HepG2 (cell line): ENCODE data around the gene ABCA2. TPM values are rescaled to one million over a fixed set of nuclear protein-coding genes. Genes with fewer than 3 reads are reported as not detected.

Source experiments
- AKAP8 ChIP-seq: sonication (generic); formaldehyde crosslinking; IDR thresholded peaks from 2 replicates; pipeline ENCODE4 v1.5.1; 2020; ENCODE audit warnings: mild to moderate bottlenecking, missing genetic modification reagents
- CREB3 ChIP-seq: sonication (generic); formaldehyde crosslinking; IDR thresholded peaks from 2 replicates; pipeline ENCODE4 v1.5.0; 2020; ENCODE audit warnings: missing genetic modification reagents
- EHMT2 ChIP-seq: fragments of 200-600 bp; sonication (generic); IDR thresholded peaks from 2 replicates; pipeline ENCODE4 v1.7.0; 2017; ENCODE audit warnings: antibody characterized with exemption, low read depth, low read length, borderline replicate concordance
- GATAD2A ChIP-seq: IDR thresholded peaks from 2 replicates; pipeline ENCODE4 v1.6.1; 2016
- HCFC1 ChIP-seq: fragments of 150-350 bp; IDR thresholded peaks from 2 replicates; pipeline ENCODE4 v1.6.1; 2014; ENCODE audit warnings: low read depth, low read length
- HOXA5 ChIP-seq: sonication (generic); formaldehyde crosslinking; IDR thresholded peaks from 2 replicates; pipeline ENCODE4 v1.4.0; 2020; ENCODE audit warnings: missing genetic modification reagents
- MAZ ChIP-seq, 2 experiments: sonication (generic) in 1 of 2; formaldehyde crosslinking in 1 of 2; IDR thresholded peaks; 2 replicates each; pipeline versions ENCODE4 v1.5.0 to v1.6.1; 2012 to 2020; ENCODE audit warnings: low read depth in 2 of 2, mild to moderate bottlenecking in 2 of 2, borderline replicate concordance in 1 of 2, improper control_type of control experiment in 1 of 2, low read length in 1 of 2, missing genetic modification reagents in 1 of 2, moderate library complexity in 1 of 2
- MIER2 ChIP-seq: IDR thresholded peaks from 2 replicates; pipeline ENCODE4 v1.6.1; 2016; ENCODE audit warnings: missing biosample characterization, missing genetic modification reagents
- MTA3 ChIP-seq: sonication (generic); formaldehyde crosslinking; IDR thresholded peaks from 2 replicates; pipeline ENCODE4 v1.4.0; 2020; ENCODE audit warnings: missing genetic modification reagents
- PREB ChIP-seq: sonication (generic); formaldehyde crosslinking; IDR thresholded peaks from 2 replicates; pipeline ENCODE4 v1.4.0; 2020; ENCODE audit warnings: missing genetic modification reagents
- SCMH1 ChIP-seq: sonication (generic); formaldehyde crosslinking; IDR thresholded peaks from 2 replicates; pipeline ENCODE4 v1.9.0; 2021; ENCODE audit warnings: missing genetic modification reagents, mild to moderate bottlenecking, borderline replicate concordance
- SMAD3 ChIP-seq: sonication (generic); formaldehyde crosslinking; IDR thresholded peaks from 2 replicates; pipeline ENCODE4 v1.4.0; 2020; ENCODE audit warnings: missing genetic modification reagents
- THAP9 ChIP-seq: sonication (generic); formaldehyde crosslinking; IDR thresholded peaks from 2 replicates; pipeline ENCODE4; 2020; ENCODE audit warnings: missing genetic modification reagents, mild to moderate bottlenecking, borderline replicate concordance
- ZFP37 ChIP-seq: sonication (generic); formaldehyde crosslinking; IDR thresholded peaks from 2 replicates; pipeline ENCODE4 v1.4.0; 2020; ENCODE audit warnings: missing genetic modification reagents, borderline replicate concordance
- ZNF138 ChIP-seq: sonication (generic); formaldehyde crosslinking; IDR thresholded peaks from 2 replicates; pipeline ENCODE4 v1.5.0; 2020; ENCODE audit warnings: mild to moderate bottlenecking, low read depth, missing genetic modification reagents
- ZNF225 ChIP-seq: sonication (generic); formaldehyde crosslinking; IDR thresholded peaks from 2 replicates; pipeline ENCODE4 v1.4.0; 2020; ENCODE audit warnings: mild to moderate bottlenecking, missing genetic modification reagents
- ZNF234 ChIP-seq: sonication (generic); formaldehyde crosslinking; conservative IDR thresholded peaks from 2 replicates; pipeline ENCODE4 v1.5.1; 2020; ENCODE audit warnings: mild to moderate bottlenecking, missing genetic modification reagents
- ZNF275 ChIP-seq: sonication (generic); formaldehyde crosslinking; IDR thresholded peaks from 2 replicates; pipeline ENCODE4 v1.8.0; 2022; ENCODE audit warnings: missing genetic modification reagents, mild to moderate bottlenecking, inconsistent platforms, borderline replicate concordance
- ZNF329 ChIP-seq: sonication (generic); formaldehyde crosslinking; IDR thresholded peaks from 2 replicates; pipeline ENCODE4 v1.9.0; 2021; ENCODE audit warnings: low read depth, mild to moderate bottlenecking, missing genetic modification reagents
- ZNF558 ChIP-seq: sonication (generic); formaldehyde crosslinking; IDR thresholded peaks from 2 replicates; pipeline ENCODE4 v1.9.0; 2022; ENCODE audit warnings: mild to moderate bottlenecking, missing genetic modification reagents, borderline replicate concordance
- ZNF772 ChIP-seq: sonication (generic); formaldehyde crosslinking; IDR thresholded peaks from 2 replicates; pipeline ENCODE4 v1.5.0; 2020; ENCODE audit warnings: mild to moderate bottlenecking, missing genetic modification reagents
- ZNF883 ChIP-seq: sonication (generic); formaldehyde crosslinking; IDR thresholded peaks from 2 replicates; pipeline ENCODE4 v1.5.1; 2020; ENCODE audit warnings: mild to moderate bottlenecking, missing genetic modification reagents; ENCODE audit errors: not compliant biosample characterization
- polyA plus RNA-seq, 8 experiments: library from polyadenylated mRNA; depleted of rRNA in 3 of 8; stranded (reverse) in 7 of 8; unstranded in 1 of 8; fragments of >200 nt; fragmentation: Illumina TruSeq in 4 of 8; extraction: Trizol in 4 of 8; gene quantifications; 2 replicates each; pipeline versions ENCODE4 v1.2.1 to v1.2.3, GENCODE V29; 2011 to 2016; ENCODE audit warnings: low read depth in 4 of 8, missing spikeins in 1 of 8, mixed read lengths in 1 of 8; ENCODE audit not compliant: insufficient read depth in 1 of 8
- total RNA-seq, 5 experiments: library from RNA; depleted of rRNA; stranded (reverse); fragments of >200 nt; fragmentation: Illumina TruSeq; extraction: Trizol; gene quantifications; 2 replicates each; pipeline ENCODE4 v1.2.3, GENCODE V29; 2016; ENCODE audit warnings: low read depth in 1 of 5

The ABCA2 gene
- total and polyA plus RNA-seq, 2 of the 13 experiments (the other 11 are each of a cell fraction or from before 2014, with no cell fraction given): 2.9 to 19.2 TPM

GRCh38 chr9:137055385-137056364 lies 27.6 kb upstream of the ABCA2 start (continued):
- TF ChIP-seq ZNF558 (CRISPR knock-in tag): no peak
- TF ChIP-seq SCMH1 (CRISPR knock-in tag): no peak
- 0 out of 2 replicates have a peak, but pooled peaks have one; percentile 35 for TF ChIP-seq HOXA5
- TF ChIP-seq THAP9 (CRISPR knock-in tag): peak; percentile 40; the same call in 1 of the 2 replicates
- no peak for TF ChIP-seq ZNF883
- TF ChIP-seq ZNF329 (CRISPR knock-in tag): peak; percentile 66; the same call in 1 of the 2 replicates
- no peak for TF ChIP-seq MTA3
- 0 out of 2 replicates have a peak, but pooled peaks have one; percentile 11 for TF ChIP-seq HCFC1
- peak; percentile 79 for TF ChIP-seq GATAD2A
- peak; percentile 83 for TF ChIP-seq ZNF772
- no peak for TF ChIP-seq SMAD3 (CRISPR knock-in tag)
- 0 out of 2 replicates have a peak, but pooled peaks have one; percentile 67 for TF ChIP-seq ZNF138 (CRISPR knock-in tag)
- no peak for TF ChIP-seq ZFP37
- no peak for TF ChIP-seq PREB (CRISPR knock-in tag)
- no peak for TF ChIP-seq ZNF234 (CRISPR knock-in tag)
- no peak for TF ChIP-seq ZNF225 (CRISPR knock-in tag)
- no peak for TF ChIP-seq CREB3 (CRISPR knock-in tag)
- no peak for TF ChIP-seq EHMT2
- 0 out of 2 replicates have a peak, but pooled peaks have one; percentile 60 for TF ChIP-seq ZNF275 (CRISPR knock-in tag)
- peak; percentile 26; the same call in 1 of the 2 replicates for TF ChIP-seq MAZ (IDR thresholded peaks at IDR 0.05; ENCODE audit: borderline replicate concordance, low read depth, low read length)
- TF ChIP-seq MAZ (CRISPR knock-in tag; IDR thresholded peaks at IDR 0.05; ENCODE audit: low read depth): peak; percentile 61; the same call in 1 of the 2 replicates
- TF ChIP-seq MIER2 (CRISPR knock-in tag): peak; percentile 73; the same call in 1 of the 2 replicates
- TF ChIP-seq AKAP8 (CRISPR knock-in tag): peak; percentile 82
